ENCODE measurements around the gene HOXC13.

The HOXC13 gene

DNA sequence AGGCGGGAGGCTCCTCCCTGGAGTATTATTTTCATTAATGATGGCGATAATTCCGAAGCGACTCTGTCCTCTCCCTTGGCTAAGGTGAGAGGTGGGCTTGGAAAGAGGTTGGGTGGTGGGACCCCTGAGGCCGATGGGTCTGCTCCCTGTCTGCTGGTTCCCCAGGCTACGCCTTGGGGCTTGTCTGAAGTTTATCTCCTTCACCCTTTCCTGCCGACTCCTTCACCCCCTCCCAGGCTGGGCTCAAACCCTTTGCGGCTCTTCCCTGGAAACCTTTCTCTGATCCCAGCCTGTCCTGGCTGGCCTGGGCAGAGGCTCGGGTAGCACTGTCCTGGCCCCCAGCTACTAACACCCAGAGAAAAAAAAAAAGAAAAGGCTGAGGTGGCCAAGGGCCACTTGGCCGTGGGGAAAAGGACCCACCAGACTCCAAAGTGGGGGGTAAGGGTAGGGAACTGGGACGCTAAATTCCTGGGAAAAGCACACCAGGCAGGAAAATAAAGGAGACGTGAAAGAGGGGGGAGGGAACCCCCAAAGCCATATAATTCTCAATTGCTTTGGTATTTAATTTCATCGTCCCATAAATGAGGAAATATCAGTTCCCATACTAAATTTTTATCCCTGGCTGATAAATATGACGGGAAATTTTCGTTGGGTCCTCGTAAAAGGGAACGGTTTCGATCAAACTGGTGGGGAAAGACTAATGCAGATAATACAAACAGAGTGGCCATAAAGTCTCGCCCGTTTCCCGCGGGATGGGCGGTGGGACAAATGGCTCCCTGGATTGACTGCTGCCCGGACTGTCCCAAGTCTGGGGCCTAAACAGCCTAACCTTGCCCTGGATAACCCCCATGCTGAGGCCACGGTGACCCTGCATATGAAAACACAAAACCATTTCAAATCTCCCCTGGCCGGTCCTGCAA lies 44.3 kb downstream of the HOXC13 start:
- no peak for DNase-seq

DNA sequence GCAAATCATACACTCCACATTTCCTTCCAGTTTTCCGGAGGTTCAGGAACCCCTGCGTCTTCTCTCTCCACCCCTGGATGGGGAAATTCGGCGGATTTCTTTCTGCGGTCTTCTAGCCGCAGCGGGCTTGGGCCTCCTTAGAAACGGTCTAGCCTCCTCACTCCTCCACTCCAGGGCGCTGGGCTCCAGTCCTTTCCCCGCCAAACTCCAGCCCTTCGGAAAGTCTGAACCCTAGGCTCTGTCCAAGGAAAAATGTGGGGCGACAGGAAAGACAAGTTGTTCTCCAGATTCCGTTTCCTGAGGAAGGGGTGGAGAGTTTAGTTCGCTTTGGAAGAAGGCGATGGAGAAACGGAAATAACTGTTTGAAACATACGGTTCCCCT lies 44.9 kb downstream of the HOXC13 start:
- no peak for DNase-seq

- no peak for DNase-seq
Measured at GRCh38 chr12:53983950-53984572, 45.4 kb downstream of the HOXC13 start.

DNA sequence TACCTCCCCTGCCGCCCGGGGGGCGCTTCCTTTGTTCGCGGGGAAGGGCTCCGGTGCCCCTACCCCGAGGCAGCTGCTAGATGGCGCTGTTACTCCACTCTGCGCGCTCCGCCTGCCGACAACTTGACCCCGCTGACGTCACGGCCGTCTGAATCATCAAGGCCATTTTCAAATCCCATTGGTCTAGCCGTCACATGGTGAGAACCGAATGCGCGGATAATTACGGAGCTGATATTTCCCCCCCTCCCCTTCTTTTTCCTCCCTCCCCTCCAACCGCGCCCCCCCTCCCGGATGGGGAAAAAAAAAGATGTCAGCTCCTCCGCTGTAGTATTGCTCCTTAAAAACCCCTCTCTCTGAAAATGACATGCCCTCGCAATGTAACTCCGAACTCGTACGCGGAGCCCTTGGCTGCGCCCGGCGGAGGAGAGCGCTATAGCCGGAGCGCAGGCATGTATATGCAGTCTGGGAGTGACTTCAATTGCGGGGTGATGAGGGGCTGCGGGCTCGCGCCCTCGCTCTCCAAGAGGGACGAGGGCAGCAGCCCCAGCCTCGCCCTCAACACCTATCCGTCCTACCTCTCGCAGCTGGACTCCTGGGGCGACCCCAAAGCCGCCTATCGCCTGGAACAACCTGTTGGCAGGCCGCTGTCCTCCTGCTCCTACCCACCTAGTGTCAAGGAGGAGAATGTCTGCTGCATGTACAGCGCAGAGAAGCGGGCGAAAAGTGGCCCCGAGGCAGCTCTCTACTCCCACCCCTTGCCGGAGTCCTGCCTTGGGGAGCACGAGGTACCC lies 46.5 kb downstream of the HOXC13 start, which contains the start of gene HOXC10:
Gene HOXC10 (plus strand): TSS at position 246 of the 791 bp plus-strand sequence. CDS start 114 bp downstream, at position 360.
- DNase-seq, result peak; percentile 98

- no peak for DNase-seq
Measured at GRCh38 chr12:53985692-53985993, 47.0 kb downstream of the HOXC13 start.

DNA sequence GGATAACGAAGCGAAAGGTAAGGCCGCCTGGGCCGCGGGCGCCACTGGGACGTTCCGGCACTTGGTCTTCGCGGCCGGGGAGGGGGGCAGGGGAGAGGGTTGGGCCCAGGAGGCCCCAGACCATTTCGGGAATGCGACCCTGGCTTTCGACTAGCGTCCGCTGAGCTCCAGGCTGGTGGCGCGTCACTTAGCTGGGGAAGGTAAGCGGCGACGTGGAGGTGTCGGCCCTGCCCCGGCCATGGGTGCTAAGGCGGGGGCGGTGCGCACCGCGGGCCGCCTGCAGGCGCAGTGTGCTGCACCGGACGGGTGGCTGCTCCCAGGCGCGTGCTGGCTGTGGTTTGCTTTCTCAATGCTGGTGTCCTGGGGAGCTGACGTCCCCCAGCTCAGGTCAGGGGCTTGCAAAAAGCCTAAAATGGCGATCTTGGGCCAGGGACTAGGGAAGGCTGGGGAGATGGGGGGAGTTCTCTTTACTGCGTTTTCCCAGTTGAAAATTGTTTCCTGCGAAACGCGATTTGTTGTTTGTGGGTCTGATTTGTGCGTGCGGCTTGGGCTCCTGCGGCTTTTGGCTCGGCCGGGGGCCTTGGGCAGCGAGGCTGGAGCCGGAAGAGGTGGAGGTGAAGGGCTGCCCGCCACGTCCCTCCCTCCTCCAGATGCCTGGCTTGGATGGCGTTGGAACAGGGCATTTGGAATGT lies 47.5 kb downstream of the HOXC13 start:
- DNase-seq, result no peak

DNA sequence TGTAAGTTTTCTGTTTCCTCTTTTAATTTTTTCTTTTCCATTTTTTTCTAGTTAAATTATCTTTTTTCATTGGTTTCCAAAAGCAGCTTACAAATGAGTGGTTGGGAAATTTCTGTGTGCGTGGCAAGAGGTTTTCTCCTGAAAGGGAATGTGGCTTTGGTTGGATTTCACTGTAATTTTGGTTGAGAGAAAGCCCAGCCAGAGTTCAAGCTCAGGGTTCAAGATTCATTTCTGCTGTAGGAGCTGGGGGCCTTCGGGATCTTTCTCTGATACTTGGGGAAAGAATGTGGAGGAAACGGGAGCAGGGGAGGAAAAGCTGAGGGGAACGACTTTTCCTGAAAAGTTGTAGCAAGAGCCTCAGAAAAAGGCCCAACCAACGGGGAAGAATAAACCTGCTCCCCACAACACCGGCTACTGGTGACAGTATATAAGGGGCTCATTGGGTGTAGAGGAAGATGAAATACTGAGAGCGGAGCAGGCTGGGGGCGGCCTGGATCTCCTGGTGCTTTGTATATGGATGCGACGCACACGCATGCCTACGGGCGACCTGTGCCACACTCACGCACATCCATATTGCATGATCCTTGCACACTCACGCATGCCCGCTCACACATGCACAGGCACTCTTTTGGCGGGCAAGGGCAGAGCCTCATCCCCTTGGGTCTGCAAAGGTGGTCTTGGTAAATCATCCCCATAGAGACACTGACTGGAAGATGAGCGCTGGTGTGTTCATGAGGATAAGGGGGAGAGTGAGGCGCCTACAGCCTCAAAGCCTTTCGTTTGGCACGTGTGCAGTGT lies 48.3 kb downstream of the HOXC13 start:
- DNase-seq, result no peak

- DNase-seq, result no peak
Measured at GRCh38 chr12:53987787-53988230, 49.2 kb downstream of the HOXC13 start.

GRCh38 chr12:53988541-53989226 lies 50.1 kb downstream of the HOXC13 start:
- no peak for DNase-seq

DNA sequence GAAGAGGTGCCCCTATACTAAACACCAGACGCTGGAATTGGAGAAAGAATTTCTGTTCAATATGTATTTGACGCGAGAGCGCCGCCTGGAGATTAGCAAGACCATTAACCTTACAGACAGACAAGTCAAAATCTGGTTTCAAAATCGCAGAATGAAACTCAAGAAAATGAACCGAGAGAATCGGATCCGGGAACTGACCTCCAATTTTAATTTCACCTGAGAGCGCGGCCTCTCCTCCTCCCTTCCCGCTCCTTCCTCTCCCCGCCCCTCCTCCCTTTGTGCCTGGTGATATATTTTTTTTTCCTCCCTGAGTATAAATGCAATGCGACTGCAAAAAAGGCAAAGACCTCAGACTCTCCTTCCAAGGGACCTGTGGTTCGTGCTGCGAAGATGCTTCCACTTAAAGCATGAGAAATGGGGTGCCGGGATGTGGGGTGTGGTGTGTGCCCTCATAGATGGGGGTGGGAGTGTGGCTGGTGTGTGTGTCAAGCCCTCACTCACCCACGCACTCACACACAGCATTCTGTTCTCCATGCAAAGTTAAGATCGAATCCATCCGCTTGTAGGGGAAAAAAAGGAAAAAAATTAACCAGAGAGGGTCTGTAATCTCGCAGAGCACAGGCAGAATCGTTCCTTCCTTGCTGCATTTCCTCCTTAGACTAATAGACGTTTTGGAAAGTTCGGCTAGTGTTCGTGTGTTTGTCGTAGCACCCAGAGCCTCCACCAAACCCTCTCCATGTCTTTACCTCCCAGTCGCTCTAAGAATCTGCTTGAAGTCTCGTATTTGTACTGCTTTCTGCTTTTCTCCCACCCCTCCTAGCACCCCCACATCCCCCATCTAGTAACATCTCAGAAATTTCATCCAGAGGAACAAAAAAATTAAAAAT lies 50.8 kb downstream of the HOXC13 start:
- no peak for DNase-seq

GRCh38 chr12:53990311-53991076 lies 51.9 kb downstream of the HOXC13 start:
- DNase-seq, result no peak

DNA sequence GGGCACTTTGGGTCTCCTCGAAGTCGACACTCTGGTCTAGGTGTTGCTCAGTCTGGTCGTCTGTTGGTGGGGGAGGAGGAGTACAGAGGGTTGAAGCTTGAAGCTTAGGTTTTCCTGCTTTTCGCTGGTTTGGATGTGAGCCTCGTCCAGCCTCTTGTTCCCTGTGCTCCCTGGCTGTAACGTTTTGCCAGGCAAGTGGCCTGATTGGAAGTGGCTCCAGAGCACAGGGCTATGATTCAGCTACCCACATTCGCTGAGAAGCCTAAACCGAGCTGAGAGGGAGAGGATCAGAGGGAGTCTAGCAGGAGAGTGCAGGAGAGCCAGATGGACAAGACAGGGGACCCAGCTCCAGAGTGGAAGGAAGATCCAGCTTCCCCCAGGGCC lies 52.4 kb downstream of the HOXC13 start:
- no peak for DNase-seq

DNA sequence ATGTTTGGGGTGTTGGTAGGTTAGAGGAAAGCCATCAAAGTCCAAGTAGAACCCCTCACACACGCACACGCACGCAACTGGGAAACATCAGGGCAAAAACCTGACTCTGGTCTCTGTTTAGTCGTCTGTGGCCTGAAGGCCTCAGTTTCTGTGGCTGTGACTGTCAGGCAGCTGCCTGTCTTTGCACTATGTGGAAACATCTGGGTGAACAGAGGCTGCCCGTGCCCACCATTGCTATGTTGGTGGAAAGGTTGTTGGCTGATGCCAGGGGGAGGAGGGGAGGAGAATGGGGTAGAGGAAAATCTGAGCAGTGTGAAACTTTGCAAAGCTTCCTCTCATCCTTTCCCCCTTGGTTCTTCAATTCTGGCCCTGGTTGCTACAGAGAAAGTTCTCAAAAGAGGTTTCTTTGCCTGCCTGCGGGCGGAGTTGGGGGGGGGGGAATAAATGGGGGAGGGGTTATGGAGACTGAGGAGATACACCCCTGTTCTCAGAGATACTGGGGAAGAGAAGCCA lies 53.8 kb downstream of the HOXC13 start:
- no peak for DNase-seq

DNA sequence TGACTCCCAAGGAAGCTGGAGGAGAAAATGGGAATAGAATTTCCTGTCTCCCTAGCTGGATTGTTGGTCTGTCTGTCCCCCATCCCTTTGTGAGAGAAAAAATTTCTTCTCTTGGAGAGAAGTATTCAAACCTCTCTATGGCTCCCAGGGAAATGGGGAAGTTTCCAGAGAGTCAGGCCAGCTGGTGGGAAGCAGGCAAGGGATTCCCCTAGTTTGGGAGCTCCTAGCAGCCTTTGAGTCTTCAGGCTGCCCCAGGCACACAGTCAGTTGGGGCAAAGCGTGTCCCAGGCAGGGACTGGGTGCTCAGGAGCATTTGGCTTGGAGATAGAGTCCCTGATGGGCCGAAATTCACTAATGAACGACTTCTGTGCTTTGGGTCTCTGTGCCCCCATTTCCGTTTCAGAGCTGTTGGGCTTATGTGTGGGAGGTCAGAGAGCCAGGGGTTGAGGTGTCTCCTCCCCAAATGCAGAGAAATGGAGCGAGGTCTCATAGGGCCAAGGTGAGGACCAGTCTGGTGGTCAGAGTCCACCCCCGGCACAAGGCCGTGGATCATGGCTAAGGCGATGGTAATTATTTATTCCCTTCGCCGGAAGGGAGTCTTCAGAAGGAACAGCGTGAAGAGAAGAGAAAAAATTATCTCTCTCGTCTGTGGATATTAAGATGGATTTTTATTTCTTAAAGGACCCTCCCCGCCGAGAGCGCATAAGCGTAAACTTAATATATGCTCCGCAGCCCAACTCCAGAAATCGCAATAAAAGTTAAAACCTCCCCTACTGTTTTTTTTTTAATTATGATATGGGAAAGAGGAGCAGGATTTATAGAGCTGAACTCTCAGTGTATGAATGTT lies 54.8 kb downstream of the HOXC13 start:
- no peak for DNase-seq

GRCh38 chr12:53994009-53994263 lies 55.3 kb downstream of the HOXC13 start:
- DNase-seq, result no peak

GRCh38 chr12:53994264-53995001 lies 55.8 kb downstream of the HOXC13 start:
- DNase-seq, result no peak

DNA sequence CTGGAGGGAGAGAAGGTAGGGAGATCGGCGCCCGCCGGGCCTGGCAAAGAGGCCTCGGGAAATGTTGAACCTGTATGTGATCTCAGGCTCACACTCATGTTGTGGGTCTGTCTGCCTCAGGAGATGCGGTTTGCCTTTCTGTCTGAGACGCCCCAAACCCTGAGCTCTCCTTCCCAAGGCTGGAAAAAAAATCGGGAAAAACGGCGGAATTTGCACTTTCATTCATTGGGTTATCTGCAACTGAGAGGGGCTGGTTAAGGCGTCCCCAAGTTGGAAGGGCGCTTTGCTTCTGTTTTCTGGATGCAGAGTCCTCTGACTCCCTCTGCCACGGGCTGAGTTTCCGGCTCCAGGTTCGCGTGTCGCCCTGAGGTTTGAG lies 56.4 kb downstream of the HOXC13 start:
- DNase-seq, result no peak

All from NCI-H1048 (cell line).